Kidney epithelial cell (primary cell): ENCODE results near the gene TMEM114. TPM values are rescaled to one million over a fixed set of nuclear protein-coding genes. Genes with fewer than 3 reads are reported as not detected.

Experiments used
- DNase-seq: peaks from one replicate; pipeline ENCODE4 v3.0.0-alpha.2; 2010; ENCODE audit warnings: low read depth
- H3K27me3 ChIP-seq: 2 replicates; pipeline ENCODE4 v1.6.0; 2011; ENCODE audit warnings: low read length; ENCODE audit not compliant: control insufficient read depth, insufficient read depth
- H3K36me3 ChIP-seq: 2 replicates; pipeline ENCODE4 v1.5.1; 2011; ENCODE audit warnings: low read length; ENCODE audit not compliant: control insufficient read depth, insufficient read depth
- H3K4me3 ChIP-seq: 2 replicates; pipeline ENCODE4 v1.5.1; 2011; ENCODE audit warnings: low read depth, mild to moderate bottlenecking, control low read depth, low read length
- total RNA-seq: library from RNA; depleted of rRNA; stranded (reverse); fragments of >200 nt; gene quantifications from 2 replicates; pipeline ENCODE4 v1.2.3, GENCODE V29; 2015
- TF ChIP-seq, protein P1 (sequence below): IDR thresholded peaks from 2 replicates; pipeline ENCODE4 v1.5.1; 2011; ENCODE audit warnings: mild to moderate bottlenecking, moderate library complexity, low read length, control low read depth, inconsistent platforms; ENCODE audit not compliant: insufficient read depth, poor library complexity, severe bottlenecking

TMEM114 gene
- total RNA-seq, 1 donor from 2014 or later = not detected

DNA sequence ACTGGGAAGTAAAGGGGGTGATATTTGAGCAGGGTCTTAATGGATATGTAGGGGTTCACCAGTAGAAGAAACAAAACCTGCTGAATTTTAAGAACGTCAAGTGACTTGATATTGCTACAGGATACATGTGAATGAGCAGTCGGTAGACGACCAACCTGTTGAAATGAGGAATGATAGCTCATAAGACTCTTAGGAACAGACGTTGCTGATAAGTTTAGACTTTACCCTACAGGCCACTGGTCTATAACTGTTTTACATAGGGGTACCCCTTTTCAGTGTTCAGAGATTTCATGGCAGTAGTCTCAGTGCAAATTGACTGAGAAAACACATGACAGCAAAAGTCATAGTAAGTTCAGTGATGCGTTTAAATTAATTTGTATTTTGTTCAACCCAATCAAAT lies 45.9 kb downstream of the TMEM114 start:
- Histone ChIP-seq H3K4me3 (no peak overlapping the region), H3K36me3 (no peaks in the 10 kb centered on the region), H3K27me3 (no peaks in the 10 kb centered on the region)
- TF ChIP-seq, protein P1, sequence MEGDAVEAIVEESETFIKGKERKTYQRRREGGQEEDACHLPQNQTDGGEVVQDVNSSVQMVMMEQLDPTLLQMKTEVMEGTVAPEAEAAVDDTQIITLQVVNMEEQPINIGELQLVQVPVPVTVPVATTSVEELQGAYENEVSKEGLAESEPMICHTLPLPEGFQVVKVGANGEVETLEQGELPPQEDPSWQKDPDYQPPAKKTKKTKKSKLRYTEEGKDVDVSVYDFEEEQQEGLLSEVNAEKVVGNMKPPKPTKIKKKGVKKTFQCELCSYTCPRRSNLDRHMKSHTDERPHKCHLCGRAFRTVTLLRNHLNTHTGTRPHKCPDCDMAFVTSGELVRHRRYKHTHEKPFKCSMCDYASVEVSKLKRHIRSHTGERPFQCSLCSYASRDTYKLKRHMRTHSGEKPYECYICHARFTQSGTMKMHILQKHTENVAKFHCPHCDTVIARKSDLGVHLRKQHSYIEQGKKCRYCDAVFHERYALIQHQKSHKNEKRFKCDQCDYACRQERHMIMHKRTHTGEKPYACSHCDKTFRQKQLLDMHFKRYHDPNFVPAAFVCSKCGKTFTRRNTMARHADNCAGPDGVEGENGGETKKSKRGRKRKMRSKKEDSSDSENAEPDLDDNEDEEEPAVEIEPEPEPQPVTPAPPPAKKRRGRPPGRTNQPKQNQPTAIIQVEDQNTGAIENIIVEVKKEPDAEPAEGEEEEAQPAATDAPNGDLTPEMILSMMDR = no peak
- DNase-seq = no peak

DNA sequence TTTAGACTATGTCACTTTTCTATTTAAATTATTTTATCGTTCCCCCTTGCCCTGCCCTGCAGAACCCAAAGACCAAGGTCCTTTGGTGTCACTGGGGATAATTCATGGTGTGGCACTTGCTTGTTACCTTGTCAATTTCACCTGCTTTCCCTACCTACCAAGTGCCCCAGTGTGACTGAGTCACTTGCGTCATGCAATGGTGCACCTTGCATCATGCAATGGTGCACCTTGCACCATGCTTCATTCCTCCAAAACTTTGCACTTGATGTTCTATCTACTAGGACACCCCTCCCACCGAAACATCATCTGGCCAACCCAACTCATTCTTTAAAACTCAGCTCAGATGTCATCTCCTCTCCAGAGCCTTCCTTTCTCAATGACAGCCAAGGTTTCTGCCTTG lies 47.1 kb downstream of the TMEM114 start:
- Histone ChIP-seq H3K4me3 (no peak overlapping the region), H3K27me3 (no peaks in the 10 kb centered on the region), H3K36me3 (no peaks in the 10 kb centered on the region)
- TF ChIP-seq, protein P1 = no peak
- no peak for DNase-seq

DNA sequence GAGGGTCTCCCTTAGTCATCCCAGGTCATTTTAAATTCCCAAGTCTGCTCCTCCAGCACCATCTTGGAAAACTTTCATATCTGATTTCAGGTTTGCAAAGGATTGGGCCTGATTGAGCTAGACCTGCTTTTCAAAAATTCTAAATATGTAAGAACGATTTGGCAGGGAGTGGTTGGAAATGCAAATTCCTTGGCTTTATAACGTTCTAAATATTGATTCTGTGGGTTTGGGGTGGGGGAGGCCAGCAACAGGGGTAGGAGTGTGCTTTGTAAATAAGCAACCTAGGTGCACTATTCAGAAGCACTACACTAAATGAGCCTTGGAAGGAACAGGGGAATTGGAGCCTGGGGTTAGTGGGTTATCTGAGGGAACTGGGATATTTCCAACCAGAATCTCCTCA lies 47.9 kb downstream of the TMEM114 start:
- Histone ChIP-seq H3K36me3 (no peaks in the 10 kb centered on the region), H3K4me3 (no peak overlapping the region), H3K27me3 (no peaks in the 10 kb centered on the region)
- no peak for DNase-seq
- TF ChIP-seq, protein P1 = no peak

DNA sequence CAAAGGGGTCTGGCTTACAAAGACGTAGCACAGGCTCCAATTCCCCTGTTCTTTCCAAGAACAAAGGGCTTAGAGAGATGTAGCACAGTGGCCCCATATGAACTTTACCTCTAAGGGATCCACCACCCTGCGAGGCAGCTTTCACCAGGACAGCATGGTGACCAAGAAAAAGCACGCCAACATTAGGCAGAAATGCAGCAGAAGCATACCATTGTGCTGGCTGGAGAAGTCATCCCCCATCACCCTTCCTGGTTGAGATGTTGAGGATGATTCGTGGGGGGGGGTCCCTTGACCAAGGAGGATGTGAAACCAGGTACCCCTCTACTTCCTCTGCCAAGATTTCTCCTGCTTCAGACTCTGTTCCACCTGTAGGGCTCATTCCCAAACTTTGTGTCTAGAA lies 48.4 kb downstream of the TMEM114 start:
- Histone ChIP-seq H3K36me3 (no peaks in the 10 kb centered on the region), H3K27me3 (no peaks in the 10 kb centered on the region), H3K4me3 (no peak overlapping the region)
- TF ChIP-seq, protein P1 = no peak
- no peak for DNase-seq

DNA sequence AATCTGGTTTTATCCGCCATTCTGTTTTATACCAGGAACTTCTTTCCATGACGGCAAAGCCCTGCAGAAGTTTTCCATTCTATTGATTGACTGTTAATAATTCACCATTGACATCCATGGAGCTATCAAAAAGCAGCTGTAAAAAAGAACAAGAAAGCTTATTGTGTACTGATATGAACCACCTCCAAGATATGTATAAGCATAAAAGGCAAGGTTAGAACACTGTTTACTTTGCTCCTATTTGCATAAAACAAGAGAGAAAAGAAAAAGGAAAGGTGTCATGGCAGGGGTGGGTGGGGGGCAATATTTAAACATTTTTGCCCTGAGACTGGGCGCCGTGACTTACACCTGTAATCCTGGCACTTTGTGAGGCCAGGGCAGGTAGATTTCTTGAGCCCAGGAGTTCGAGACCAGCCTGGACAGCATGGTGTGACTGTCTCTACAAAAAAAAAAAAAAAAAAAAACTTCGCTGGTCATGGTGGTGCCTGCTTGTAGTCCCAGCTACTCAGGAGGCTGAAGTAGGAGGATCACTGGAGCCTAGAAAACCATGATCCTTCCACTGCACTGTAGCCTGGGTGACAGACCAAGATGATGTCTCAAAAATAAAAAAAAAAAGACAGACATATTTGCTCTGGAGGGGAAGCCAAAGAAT lies 52.5 kb downstream of the TMEM114 start:
- no peaks in the 10 kb centered on the region for H3K27me3 ChIP-seq
- TF ChIP-seq, protein P1 = no peak
- DNase-seq = no peak
- no peaks in the 10 kb centered on the region for H3K36me3 ChIP-seq
- H3K4me3 ChIP-seq = no peak overlapping the region

DNA sequence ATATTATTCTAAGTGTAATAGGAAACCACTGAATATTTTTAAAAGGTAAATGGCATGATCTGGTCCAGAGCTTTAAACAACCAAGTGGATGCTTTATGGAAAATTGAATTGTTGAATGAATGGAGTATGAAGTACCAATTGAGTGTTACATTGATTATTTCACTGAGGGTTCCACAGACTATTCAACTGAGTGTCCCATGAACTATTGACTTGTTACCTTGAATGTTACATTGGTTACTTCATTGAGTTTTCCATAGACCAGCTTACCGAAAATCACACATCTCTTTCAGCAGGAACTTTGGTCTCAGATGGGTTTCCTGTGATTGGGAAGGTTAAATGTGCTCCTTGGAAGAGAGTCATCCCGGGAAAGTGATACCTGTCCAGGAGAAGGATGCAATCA lies 56.8 kb downstream of the TMEM114 start:
- Histone ChIP-seq H3K36me3 (no peaks in the 10 kb centered on the region), H3K27me3 (no peaks in the 10 kb centered on the region), H3K4me3 (no peak overlapping the region)
- DNase-seq = no peak
- TF ChIP-seq, protein P1 = no peak
